HEK293 (cell line): ENCODE results near the gene CNN2.

Experiments used
- GLI2 ChIP-seq: fragments of 450-650 bp; formaldehyde crosslinking; IDR thresholded peaks from 2 replicates; pipeline ENCODE4; 2017; ENCODE audit warnings: missing biosample characterization, missing genetic modification characterization, low read depth, borderline replicate concordance
- KLF10 ChIP-seq: fragments of 450-650 bp; IDR thresholded peaks from 2 replicates; pipeline ENCODE4 v1.5.1; 2018; ENCODE audit warnings: missing biosample characterization, mild to moderate bottlenecking, missing genetic modification characterization
- KLF9 ChIP-seq: fragments of 450-650 bp; formaldehyde crosslinking; IDR thresholded peaks from 2 replicates; pipeline ENCODE4 v1.5.1; 2016; ENCODE audit warnings: missing biosample characterization, missing genetic modification characterization, low read depth
- RBAK ChIP-seq: fragments of 450-650 bp; formaldehyde crosslinking; IDR thresholded peaks from 2 replicates; pipeline ENCODE4 v1.5.1; 2016; ENCODE audit warnings: missing biosample characterization, missing genetic modification characterization
- ZBTB21 ChIP-seq: fragments of 450-650 bp; formaldehyde crosslinking; IDR thresholded peaks from 2 replicates; pipeline ENCODE4 v1.5.1; 2017; ENCODE audit warnings: missing biosample characterization, missing genetic modification characterization
- ZFP3 ChIP-seq: fragments of 450-650 bp; formaldehyde crosslinking; IDR thresholded peaks from 2 replicates; pipeline ENCODE4 v1.5.1; 2016; ENCODE audit warnings: low read depth, missing biosample characterization, missing genetic modification characterization
- ZNF174 ChIP-seq: fragments of 450-650 bp; formaldehyde crosslinking; IDR thresholded peaks from 2 replicates; pipeline ENCODE4 v1.5.0; 2017; ENCODE audit warnings: missing biosample characterization, mild to moderate bottlenecking, missing genetic modification characterization
- ZNF416 ChIP-seq: fragments of 450-650 bp; formaldehyde crosslinking; IDR thresholded peaks from 2 replicates; pipeline ENCODE4 v1.5.1; 2016; ENCODE audit warnings: missing biosample characterization, missing genetic modification characterization
- TF ChIP-seq, protein P1 (sequence below): fragments of 450-650 bp; formaldehyde crosslinking; IDR thresholded peaks from 2 replicates; pipeline ENCODE4 v1.5.1; 2017; ENCODE audit warnings: missing biosample characterization, missing genetic modification characterization
- TF ChIP-seq, protein P2 (sequence below): fragments of 450-650 bp; formaldehyde crosslinking; IDR thresholded peaks from 2 replicates; pipeline ENCODE4 v1.5.1; 2016; ENCODE audit warnings: missing biosample characterization, missing genetic modification characterization
- TF ChIP-seq, protein P3 (sequence below): fragments of 450-650 bp; formaldehyde crosslinking; IDR thresholded peaks from 2 replicates; pipeline ENCODE4 v1.5.1; 2017; ENCODE audit warnings: missing biosample characterization, missing genetic modification characterization

DNA sequence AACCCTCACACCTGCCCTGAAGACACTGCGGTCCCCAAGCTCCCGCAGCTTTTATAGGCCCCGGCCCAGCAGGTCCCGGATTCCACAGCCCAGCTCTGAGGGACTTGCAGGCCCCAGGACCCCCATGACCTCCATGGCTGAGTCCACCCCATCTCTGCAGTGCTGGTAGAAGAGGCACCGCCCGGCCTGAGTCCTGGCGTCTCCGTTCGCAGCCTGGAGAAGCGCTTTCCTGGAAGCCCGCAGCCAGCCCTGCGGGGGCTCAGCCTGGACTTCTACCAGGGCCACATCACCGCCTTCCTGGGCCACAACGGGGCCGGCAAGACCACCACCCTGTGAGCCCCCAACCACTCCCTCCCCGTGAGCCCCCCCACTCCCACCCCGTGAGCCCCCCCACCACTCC lies 22.7 kb downstream of the CNN2 start:
- TF ChIP-seq, protein P1, sequence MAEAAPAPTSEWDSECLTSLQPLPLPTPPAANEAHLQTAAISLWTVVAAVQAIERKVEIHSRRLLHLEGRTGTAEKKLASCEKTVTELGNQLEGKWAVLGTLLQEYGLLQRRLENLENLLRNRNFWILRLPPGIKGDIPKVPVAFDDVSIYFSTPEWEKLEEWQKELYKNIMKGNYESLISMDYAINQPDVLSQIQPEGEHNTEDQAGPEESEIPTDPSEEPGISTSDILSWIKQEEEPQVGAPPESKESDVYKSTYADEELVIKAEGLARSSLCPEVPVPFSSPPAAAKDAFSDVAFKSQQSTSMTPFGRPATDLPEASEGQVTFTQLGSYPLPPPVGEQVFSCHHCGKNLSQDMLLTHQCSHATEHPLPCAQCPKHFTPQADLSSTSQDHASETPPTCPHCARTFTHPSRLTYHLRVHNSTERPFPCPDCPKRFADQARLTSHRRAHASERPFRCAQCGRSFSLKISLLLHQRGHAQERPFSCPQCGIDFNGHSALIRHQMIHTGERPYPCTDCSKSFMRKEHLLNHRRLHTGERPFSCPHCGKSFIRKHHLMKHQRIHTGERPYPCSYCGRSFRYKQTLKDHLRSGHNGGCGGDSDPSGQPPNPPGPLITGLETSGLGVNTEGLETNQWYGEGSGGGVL = no peak
- no peak for TF ChIP-seq ZFP3
- no peak for TF ChIP-seq KLF9 (tag by site-specific recombination)
- TF ChIP-seq, protein P2, sequence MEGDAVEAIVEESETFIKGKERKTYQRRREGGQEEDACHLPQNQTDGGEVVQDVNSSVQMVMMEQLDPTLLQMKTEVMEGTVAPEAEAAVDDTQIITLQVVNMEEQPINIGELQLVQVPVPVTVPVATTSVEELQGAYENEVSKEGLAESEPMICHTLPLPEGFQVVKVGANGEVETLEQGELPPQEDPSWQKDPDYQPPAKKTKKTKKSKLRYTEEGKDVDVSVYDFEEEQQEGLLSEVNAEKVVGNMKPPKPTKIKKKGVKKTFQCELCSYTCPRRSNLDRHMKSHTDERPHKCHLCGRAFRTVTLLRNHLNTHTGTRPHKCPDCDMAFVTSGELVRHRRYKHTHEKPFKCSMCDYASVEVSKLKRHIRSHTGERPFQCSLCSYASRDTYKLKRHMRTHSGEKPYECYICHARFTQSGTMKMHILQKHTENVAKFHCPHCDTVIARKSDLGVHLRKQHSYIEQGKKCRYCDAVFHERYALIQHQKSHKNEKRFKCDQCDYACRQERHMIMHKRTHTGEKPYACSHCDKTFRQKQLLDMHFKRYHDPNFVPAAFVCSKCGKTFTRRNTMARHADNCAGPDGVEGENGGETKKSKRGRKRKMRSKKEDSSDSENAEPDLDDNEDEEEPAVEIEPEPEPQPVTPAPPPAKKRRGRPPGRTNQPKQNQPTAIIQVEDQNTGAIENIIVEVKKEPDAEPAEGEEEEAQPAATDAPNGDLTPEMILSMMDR = no peak
- no peak for TF ChIP-seq ZNF416 (tag by site-specific recombination)
- TF ChIP-seq KLF10 = no peak
- no peak for TF ChIP-seq RBAK
- TF ChIP-seq GLI2 = no peak
- TF ChIP-seq ZNF174 = no peak
- TF ChIP-seq ZBTB21 (tag by site-specific recombination) = no peak
- TF ChIP-seq, protein P3, sequence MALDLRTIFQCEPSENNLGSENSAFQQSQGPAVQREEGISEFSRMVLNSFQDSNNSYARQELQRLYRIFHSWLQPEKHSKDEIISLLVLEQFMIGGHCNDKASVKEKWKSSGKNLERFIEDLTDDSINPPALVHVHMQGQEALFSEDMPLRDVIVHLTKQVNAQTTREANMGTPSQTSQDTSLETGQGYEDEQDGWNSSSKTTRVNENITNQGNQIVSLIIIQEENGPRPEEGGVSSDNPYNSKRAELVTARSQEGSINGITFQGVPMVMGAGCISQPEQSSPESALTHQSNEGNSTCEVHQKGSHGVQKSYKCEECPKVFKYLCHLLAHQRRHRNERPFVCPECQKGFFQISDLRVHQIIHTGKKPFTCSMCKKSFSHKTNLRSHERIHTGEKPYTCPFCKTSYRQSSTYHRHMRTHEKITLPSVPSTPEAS (tag by site-specific recombination) = no peak
